Hair follicular keratinocyte (primary cell): Measurements from ENCODE around the gene HBB. TPM values are rescaled to one million over a fixed set of nuclear protein-coding genes. Genes with fewer than 3 reads are reported as not detected.

Source experiments
- total RNA-seq: library from RNA; depleted of rRNA; stranded (reverse); fragments of >200 nt; gene quantifications from 2 replicates; pipeline ENCODE4 v1.2.3, GENCODE V29; 2015

Gene HBB
- total RNA-seq: not detected in 2 replicates

GRCh38 chr11:5226732-5227310, at the start of gene HBB:
TSS of gene HBB (minus strand) at chr11:5227071. CDS start at chr11:5227021, 50 bp downstream.

GRCh38 chr11:5269715-5270147, 42.9 kb upstream of the HBB start, which contains the start of gene HBE1:
TSS of gene HBE1 (minus strand) at chr11:5269945. CDS start at chr11:5269890, 55 bp downstream.

GRCh38 chr11:5254646-5255413, 28.0 kb upstream of the HBB start, which contains the start of gene HBG2:
TSS of gene HBG2 (minus strand) at chr11:5254781. CDS start at chr11:5254728, 53 bp downstream.

DNA sequence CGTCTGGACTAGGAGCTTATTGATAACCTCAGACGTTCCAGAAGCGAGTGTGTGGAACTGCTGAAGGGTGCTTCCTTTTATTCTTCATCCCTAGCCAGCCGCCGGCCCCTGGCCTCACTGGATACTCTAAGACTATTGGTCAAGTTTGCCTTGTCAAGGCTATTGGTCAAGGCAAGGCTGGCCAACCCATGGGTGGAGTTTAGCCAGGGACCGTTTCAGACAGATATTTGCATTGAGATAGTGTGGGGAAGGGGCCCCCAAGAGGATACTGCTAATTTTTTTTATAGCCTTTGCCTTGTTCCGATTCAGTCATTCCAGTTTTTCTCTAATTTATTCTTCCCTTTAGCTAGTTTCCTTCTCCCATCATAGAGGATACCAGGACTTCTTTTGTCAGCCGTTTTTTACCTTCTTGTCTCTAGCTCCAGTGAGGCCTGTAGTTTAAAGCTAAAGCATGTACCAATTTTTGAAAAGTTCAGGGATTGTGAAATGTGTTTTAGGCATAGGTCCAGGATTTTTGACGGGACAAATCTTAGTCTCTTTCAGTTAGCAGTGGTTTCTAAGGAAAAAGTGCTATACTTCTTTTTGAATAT, 23.0 kb upstream of the HBB start, which contains the start of gene HBG1:
Gene HBG1 (minus strand): TSS at position 51 of the 590 bp plus-strand sequence. CDS start 53 bp downstream, outside the sequence.

DNA sequence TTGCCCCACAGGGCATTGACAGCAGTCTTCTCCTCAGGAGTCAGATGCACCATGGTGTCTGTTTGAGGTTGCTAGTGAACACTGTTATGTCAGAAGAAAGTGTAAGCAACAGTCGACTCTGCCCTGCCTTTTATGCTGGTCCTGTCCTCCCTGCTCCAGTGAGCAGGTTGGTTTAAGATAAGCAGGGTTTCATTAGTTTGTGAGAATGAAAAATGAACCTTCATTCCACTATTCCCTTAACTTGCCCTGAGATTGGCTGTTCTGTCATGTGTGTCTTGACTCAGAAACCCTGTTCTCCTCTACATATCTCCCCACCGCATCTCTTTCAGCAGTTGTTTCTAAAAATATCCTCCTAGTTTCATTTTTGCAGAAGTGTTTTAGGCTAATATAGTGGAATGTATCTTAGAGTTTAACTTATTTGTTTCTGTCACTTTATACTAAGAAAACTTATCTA, 7.5 kb upstream of the HBB start, which contains the start of gene HBD:
Gene HBD (minus strand): TSS at position 103 of the 454 bp plus-strand sequence. CDS start 50 bp downstream, at position 53.

GRCh38 chr11:5200582-5200981, 26.3 kb downstream of the HBB start, which contains the start of gene OR51V1:
TSS of gene OR51V1 (minus strand) at chr11:5200682. CDS start at chr11:5200682, 0 bp downstream.

Other genes with a start within 250 kb of the HBB start
- gene OR51L1, start 232.2 kb downstream of the HBB start, total RNA-seq: not detected in 2 replicates
- gene OR52J3, start 180.5 kb downstream of the HBB start, total RNA-seq: not detected in 2 replicates
- not detected in 2 replicates for gene OR52E2, start 167.4 kb downstream of the HBB start, total RNA-seq
- gene OR52E1, start 157.5 kb downstream of the HBB start, total RNA-seq: not detected in 2 replicates
- not detected in 2 replicates for gene OR52A5, start 88.7 kb downstream of the HBB start, total RNA-seq
- gene OR52A1, start 72.3 kb downstream of the HBB start, total RNA-seq: not detected in 2 replicates
- gene OR51V1, start 26.4 kb downstream of the HBB start, total RNA-seq: not detected in 2 replicates
- not detected in 2 replicates for gene HBD, start 7.4 kb upstream of the HBB start, total RNA-seq
- not detected in 2 replicates for gene HBG1, start 22.8 kb upstream of the HBB start, total RNA-seq
- not detected in 2 replicates for gene HBG2, start 27.7 kb upstream of the HBB start, total RNA-seq
- not detected in 2 replicates for gene HBE1, start 42.9 kb upstream of the HBB start, total RNA-seq
- not detected in 2 replicates for gene OR51B4, start 74.9 kb upstream of the HBB start, total RNA-seq
- gene OR51B2, start 97.2 kb upstream of the HBB start, total RNA-seq: not detected in 2 replicates
- gene OR51B5, start 116.5 kb upstream of the HBB start, total RNA-seq: not detected in 2 replicates
- gene OR51B6, start 124.4 kb upstream of the HBB start, total RNA-seq: not detected in 2 replicates
- gene OR51M1, start 156.7 kb upstream of the HBB start, total RNA-seq: not detected in 2 replicates
- gene OR51Q1, start 195.0 kb upstream of the HBB start, total RNA-seq: not detected in 2 replicates
- not detected in 2 replicates for gene OR51I1, start 214.4 kb upstream of the HBB start, total RNA-seq
- gene OR51I2, start 222.3 kb upstream of the HBB start, total RNA-seq: not detected in 2 replicates